ENCODE results near the gene ZNF81.
"Not testable (repeated sequence)": the region's sequence is repeated elsewhere in the genome, so short reads cannot be mapped to it uniquely, and the experiment has no call there.

The ZNF81 gene

DNA sequence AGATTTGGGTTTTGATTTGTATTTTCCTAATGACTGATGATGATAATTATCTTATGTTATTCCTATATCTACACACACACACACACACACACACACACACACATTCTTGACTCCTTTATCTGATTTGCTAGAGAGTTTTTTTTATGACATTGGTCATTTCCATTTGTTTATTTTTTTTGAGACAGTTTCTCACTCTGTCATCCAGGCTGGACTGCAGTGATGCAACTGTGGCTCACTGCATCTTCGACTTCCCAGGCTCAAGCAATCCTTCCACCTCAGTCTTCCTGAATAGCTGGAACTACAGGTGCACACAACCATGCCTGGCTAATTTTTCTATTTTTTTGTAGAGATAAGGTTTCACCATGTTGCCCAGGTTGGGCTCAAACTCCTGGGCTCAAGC, 6.7 kb downstream of the ZNF81 start:
- DNase-seq (ENCODE audit: low read depth in 2 of 2, low spot score in 1 of 2): no peak

DNA sequence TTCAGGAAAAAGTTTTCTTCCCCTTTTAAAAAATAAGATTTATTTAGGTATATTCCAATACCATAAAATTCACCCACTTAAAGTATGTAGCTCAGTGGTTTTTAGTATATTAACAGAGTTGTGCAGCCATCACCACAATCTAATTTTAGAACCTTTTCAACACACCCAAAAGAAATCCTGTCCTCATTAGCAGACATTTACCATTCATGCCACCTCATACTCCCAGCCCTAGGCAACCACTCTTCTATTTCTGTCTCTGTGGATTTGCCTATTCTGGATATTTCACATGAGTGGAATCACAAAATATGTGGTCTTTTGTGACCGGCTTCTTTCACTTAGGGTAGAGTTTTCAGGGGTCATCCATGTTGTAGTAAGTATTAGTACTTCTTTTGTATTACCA, 7.4 kb downstream of the ZNF81 start:
- DNase-seq (ENCODE audit: low read depth in 2 of 2, low spot score in 1 of 2): no peak

DNA sequence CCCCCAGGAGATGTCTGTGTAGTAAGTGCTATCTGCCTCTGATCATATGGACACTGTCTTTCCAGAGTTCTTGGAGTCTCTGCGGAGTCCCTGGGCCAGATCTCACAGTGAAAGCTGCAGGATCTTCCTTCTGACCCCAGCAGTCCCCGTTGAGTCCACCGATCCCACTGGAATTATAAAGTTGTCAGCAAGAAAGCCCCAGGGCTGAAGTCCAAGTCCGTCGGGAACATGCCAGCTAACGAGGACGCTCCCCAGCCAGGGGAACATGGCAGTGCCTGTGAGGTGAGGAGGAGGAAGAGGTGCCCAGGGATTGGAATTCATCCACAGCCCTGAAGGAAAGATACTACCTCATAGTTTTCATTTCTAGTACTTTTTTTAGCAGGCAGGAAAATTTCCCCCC, 9.3 kb downstream of the ZNF81 start:
- no peak for DNase-seq (ENCODE audit: low read depth in 2 of 2, low spot score in 1 of 2)

DNA sequence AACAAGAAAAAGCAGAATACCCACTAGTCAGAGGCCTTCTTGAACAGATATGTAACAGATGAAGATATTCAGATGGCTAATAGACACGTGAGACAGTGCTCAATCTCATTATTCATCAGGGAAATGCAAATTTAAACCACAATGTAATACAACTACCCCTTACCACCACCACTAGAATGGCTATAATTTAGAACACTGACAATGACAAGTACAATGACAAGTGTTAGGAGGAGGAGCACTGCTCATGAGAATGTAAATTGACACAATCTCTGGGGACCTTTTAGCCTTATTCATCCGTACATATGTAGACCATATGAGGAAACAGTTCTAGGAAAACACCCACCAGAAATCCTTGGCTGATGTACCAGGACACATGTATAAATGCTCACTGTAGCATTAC, 13.1 kb downstream of the ZNF81 start:
- no peak for DNase-seq (ENCODE audit: low read depth in 2 of 2, low spot score in 1 of 2)

DNA sequence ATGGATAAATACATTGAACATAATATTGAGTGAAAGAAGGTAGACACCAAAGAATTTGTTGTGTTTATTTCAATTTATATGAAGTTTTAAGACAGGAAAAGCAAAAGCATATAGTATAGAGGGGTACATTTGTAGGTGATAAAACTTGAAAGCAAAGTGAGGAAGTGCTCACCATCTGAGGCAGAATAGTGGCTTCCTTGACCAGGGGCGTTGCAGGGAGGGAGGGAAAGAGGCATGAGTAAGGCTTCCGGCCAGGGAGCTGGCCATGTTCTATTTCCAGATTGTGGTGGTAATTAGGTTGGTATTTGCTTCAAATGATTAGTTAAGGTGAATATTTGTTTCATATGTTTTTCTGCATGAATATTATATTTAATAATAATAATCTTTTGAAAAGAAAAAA, 13.7 kb downstream of the ZNF81 start:
- not testable (repeated sequence) for DNase-seq (ENCODE audit: low read depth in 2 of 2, low spot score in 1 of 2)

DNA sequence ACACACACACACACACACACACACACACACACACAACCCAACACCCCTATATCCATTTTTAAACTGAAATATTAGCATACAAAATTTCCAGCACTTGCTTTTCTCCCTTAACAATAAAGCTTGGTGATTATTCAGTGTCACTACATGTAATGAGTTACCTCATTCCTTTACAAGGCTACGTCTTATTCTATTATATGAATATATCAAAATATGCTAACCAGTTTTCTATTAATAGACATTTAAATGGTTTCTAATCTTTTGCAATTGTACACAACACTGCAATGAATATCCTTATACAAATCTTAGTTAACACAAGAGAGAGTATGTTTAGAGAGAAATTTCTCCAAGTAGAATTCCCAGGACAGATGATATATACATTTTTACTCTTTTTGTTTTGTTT, 14.2 kb downstream of the ZNF81 start:
- DNase-seq (ENCODE audit: low read depth in 2 of 2, low spot score in 1 of 2): no peak

DNA sequence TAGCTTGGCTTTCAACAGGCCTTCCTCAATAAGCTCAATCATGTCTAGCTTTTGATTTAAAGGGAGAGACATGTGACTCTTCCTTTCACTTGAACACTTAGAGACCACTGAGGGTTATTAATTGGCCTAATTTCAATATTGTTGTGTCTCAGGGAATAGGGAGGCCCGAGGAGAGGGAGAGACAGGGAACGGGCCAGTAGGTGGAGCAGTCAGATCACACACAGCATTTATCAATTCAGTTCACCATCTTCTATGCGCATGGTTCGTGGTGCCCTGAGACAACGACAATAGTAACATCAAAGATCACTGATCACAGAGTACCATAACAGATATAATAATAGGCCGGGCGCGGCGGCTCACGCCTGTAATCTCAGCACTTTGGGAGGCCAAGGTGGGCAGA, 17.8 kb downstream of the ZNF81 start:
- no peak for DNase-seq (ENCODE audit: low read depth in 2 of 2, low spot score in 1 of 2)

DNA sequence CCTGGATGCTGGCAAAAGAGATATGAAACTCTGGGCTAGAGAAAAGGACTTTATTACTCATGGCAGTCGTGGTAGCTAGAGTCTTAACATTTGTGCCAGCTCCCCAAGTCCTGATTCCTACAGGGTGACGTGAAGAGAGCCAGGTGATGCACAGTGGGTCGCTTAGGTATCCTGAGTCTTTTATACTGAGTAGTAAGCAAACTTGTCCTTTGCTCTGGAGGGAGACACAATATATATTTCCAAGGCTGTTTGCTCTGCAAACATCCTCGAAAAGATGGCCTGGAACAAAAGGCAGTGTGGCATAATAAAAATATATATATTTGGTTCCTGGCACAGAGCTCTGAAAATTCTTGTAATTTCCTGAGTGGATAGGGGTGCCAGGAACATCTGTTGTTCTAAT, 23.0 kb downstream of the ZNF81 start:
- no peak for DNase-seq (ENCODE audit: low read depth in 2 of 2, low spot score in 1 of 2)

DNA sequence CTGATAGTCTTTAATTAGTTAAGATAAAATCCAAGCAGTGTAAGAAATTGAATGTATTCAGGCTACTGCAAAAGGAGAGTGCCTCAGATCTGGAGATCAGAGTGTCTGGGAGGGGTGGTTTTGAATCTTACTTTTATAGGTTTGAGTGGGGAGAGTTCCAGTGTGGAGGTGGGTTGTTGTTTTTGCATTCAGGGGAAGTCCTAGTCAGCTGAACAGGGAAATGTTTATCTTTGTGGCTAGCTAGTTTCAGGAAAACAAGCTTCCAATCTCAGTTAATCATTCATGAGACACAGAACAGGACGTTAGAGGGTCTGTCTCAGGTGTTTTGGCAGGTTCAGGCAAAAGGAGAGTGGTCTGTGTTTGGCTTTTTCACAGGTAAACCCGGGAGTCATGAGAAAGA, 26.0 kb downstream of the ZNF81 start:
- no peak for DNase-seq (ENCODE audit: low read depth in 2 of 2, low spot score in 1 of 2)

DNA sequence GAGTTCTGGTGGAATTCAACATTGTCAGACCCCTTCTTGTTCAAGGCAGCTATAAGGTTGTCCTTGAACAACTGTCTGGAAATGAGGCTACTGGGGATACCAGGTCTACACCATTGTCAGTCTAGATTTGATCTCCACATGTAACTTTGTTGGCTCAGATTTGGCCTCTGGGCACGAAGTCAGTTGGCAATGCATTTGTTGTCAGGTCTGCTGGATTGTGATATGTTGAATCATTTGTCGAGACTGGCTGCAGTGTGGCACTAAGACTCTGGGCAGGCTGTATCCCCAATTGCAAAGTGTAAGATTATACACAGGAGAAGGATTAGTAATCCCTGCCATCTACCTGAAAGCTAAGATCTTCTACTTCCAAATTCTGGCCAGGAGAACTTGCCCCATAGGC, 26.5 kb downstream of the ZNF81 start:
- DNase-seq (ENCODE audit: low read depth in 2 of 2, low spot score in 1 of 2): no peak

DNA sequence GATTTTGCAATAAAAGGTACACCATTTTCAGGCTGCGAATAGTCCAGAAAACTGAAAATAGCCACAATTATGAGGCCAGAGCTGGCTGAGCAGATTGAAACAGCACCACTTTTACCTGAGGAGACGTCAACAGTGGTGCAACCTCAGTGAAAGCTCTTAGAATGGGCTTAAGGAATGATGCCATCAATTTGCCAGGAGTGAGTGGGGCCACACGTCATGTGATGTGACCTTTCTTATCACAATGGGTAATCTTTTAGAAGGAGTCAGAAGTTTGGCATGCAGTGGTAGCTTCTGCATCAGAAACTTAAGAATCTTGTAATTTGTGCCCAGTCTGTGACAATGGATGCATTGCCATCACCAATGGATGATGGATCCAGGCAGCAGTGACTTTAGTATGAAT, 27.6 kb downstream of the ZNF81 start:
- no peak for DNase-seq (ENCODE audit: low read depth in 2 of 2, low spot score in 1 of 2)

DNA sequence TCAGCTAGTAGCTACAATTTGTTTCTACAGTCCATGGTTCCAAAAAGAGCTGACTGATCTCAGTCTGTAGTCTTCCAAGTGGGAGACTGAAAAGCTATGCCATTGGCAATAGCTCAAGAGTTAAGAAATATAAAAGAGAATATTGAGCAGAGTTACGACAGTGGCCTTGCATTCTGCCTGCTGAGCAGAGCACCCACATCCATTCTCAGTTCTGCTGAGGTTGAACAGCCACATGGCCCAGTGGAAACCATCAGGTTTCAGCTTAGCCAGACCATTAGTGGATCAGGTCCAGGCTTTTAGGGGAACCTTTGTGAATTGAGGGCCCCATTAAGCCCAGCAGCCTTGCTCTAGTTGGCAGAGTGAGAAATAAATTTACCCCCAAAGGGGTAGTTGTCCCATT, 28.1 kb downstream of the ZNF81 start:
- DNase-seq (ENCODE audit: low read depth in 2 of 2, low spot score in 1 of 2): no peak

DNA sequence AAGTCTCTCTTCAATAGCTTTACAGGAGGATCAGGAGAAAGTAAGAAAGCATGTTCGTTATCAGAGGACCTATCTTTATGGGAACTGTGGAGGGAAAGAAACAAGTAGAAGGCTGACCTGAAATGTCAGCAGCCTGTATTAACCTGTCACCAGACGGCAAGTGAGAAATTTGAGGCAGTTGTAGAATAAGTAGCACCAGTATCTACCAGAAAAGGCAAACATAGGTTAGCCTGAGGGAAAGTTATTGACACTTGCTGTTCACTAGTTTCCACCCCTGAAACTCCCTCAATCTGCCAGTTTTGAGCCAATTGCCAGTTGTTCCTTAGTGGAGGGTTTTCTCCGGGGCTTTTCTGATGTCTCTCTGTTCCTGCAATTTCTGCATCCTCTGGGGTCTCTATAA, 36.4 kb downstream of the ZNF81 start:
- DNase-seq (ENCODE audit: low read depth in 2 of 2, low spot score in 1 of 2): no peak

DNA sequence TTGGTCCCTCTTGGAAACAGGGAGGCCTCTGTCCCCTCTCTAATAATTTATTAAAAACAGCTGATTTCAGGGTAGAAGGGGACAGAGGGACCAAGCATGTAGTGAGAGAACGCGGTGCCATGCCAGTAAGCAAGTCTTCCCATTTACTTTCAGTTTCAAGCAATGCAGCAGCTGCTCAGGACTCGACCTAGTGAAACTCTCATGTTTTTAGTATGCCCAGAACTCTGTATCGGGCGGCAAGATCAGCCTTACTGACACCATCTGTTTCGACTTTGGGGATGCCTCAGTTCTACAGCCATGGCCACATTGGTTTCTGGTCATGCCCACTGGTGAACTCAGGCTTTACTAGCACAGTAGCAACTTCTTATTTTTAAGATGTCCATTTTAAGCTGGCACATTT, 40.6 kb downstream of the ZNF81 start:
- DNase-seq (ENCODE audit: low read depth in 2 of 2, low spot score in 1 of 2): no peak

DNA sequence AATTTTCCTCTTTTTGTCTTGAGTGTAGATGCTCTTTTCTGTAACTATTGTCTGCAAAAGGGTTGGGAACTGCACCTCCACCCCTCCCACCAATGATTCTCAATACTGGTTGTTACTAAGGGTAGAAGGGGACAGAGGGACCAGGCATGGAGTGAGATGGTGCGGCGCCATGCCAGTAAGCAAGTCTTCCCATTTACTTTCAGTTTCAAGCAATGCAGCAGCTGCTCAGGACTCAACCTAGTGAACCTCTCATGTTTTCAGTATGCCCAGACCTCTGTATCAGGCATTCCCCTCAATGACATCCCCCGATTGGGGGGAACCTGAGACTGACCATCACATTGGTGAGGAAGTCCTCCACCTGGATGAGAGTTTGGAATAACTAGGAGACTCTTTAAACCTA, 41.5 kb downstream of the ZNF81 start:
- no peak for DNase-seq (ENCODE audit: low read depth in 2 of 2, low spot score in 1 of 2)

DNA sequence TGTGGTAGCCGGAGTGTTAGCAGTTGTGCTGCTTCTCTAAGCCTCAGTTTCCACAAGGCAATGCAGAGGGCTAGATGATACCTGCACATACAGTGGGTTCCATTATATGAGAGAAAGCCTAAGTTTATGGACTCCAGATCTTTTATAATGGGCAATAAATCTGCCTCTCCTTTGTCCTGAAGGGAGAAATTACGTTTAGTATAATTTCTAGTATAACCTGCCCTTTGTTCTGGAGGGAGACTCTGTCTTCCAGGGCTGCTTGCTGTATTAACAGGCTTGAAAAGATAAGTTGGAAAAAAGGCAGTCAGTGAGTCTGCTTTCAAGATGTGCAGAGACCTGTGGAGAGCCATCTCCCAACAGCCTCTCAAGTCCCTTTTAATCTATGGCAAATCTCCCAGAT, 42.8 kb downstream of the ZNF81 start:
- no peak for DNase-seq (ENCODE audit: low read depth in 2 of 2, low spot score in 1 of 2)

DNA sequence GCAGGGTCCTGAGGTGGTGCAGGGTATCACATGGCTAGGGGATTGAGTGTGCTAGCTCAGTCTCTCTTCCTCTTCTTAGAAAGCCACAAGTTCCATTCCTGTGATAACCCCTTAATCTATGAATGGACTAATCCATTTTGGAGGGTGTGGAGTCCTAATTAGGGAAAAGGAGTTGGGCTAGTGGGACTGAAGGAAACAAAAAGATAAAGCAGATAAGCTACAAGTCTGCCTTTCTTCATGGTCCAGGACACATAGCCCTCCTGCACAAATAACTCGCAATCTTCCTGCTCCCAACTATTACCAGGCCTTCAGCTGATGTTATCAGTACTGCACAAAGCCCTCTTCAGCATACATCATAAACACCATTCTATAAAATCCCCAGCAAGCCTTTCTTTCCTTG, 44.2 kb downstream of the ZNF81 start:
- no peak for DNase-seq (ENCODE audit: low read depth in 2 of 2, low spot score in 1 of 2)

DNA sequence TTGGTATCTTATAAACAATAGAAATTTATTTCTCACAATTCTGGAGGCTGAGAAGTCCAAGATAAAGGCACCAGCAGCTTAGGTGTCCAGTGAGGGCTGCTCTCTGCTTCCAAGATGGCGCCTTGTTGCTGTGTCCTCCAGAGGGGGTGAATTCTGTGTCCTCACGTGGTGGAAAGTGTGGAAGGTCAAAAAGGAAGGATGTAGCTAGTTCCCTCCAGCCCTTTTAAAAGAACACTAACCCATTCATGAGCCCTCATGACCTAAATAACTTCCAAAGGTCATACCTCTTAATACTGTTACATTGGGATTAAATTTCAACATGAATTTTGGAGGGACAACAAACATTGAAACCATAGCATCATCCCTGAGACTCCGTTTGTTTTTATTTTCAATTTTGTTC, 48.8 kb downstream of the ZNF81 start:
- DNase-seq (ENCODE audit: low read depth in 2 of 2, low spot score in 1 of 2): no peak

DNA sequence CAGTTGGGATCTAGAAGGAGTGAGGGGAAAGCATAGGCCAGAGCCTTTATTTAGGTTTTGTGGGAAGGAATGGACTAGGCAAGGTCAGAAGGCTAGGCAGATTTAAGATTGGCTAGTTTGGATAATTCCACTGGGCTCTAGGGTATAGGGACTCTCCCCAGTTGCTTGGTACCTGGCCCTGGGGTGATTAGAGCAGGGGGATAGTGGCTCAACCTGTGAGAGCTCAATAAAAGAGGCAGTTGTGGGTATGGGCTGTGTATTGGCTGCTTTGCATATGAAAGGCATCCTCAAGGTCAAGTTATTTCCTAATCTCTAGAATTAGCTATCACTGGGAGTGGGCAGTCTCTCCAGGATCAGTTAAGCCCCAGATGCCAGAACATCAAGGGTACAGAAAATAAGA, 61.3 kb downstream of the ZNF81 start:
- DNase-seq (ENCODE audit: low read depth in 2 of 2, low spot score in 1 of 2): no peak

DNA sequence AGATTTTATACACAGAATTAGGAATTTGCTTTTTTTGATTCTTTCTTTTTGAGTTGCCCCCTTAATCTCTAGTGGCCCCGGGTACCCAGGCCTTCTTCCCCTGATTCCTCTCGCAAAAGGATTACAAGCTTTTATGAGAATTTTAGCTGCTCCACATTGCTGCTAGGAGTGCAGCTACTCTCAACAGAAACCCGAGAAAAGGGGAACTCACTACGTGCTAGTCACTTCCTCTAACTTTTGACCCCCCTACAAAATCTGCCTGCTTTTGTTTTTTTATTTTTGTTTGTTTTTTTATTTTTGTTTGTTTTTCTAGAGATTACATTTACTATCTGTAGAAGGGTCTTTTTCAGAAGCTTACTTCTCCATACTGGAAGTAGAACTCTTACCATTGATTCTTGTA, 64.1 kb downstream of the ZNF81 start:
- no peak for DNase-seq (ENCODE audit: low read depth in 2 of 2, low spot score in 1 of 2)

DNA sequence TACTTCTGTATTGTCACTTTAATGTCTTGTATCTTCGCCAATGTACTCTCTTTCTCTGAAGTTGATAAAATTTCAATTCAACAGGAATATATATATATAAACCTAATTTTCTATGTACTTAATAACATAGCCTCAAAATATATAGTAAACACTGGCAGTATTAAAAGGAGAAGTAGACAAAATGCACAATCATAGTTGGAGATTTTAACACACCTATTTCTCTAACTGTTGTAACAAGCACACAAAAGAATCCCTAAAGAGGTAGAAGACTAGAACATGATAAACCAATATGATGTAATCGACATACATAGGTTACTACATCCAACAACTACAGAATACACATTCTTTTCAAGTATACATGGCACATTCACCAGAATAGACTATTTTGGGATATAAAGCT, 65.5 kb downstream of the ZNF81 start:
- DNase-seq (ENCODE audit: low read depth in 2 of 2, low spot score in 1 of 2): no peak

DNA sequence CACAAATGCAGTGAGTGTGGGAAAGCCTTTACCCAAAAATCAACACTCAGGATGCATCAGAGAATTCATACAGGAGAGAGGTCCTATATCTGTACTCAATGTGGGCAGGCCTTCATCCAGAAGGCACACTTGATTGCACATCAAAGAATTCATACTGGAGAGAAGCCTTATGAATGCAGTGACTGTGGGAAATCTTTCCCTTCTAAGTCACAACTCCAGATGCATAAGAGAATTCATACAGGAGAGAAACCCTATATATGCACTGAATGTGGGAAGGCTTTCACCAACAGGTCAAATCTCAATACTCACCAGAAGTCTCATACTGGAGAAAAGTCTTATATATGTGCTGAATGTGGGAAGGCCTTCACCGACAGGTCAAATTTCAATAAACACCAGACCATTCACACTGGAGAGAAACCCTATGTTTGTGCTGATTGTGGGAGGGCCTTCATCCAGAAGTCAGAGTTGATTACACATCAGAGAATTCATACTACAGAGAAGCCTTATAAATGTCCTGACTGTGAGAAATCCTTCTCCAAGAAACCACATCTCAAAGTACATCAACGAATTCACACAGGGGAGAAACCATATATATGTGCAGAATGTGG, 79.3 kb downstream of the ZNF81 start:
- DNase-seq (ENCODE audit: low read depth in 2 of 2, low spot score in 1 of 2): no peak

DNA sequence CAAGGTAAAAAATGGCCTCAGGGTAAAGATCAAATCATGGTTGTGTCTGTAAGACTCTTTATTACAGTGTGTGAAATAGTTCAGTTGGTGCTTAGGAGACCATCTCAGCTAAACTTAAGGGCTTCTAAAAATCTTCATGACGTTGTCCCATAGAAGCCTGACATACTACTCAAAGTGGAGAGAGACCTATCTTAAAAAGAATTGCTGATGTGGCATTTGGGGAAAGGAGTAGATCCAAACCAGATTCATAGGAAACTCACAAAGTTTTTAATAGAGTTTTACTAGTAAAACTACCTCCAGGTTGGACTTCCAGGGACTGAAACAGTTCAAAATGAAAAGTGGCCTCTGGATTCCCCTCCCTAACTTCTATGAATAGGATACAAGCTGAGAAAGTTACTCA, 81.6 kb downstream of the ZNF81 start:
- DNase-seq (ENCODE audit: low read depth in 2 of 2, low spot score in 1 of 2): no peak

DNA sequence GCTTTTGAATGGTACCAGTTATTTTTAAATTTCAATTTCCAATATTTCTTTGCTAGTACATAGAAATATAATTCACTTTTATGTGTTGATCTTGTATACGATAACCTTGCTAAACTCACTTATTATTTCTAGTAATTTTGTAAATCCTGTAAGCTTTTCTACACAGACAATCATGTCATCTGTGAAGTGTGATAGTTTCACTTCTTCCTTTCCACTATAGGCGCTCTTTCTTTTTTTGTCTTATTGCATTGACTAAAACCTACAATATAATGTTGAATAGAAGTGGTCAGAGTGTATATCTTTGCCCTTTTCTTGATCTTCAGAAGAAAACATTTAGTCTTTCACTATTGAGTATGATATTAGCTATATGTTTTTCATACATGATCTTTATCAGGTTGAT, 90.5 kb downstream of the ZNF81 start:
- no peak for DNase-seq (ENCODE audit: low read depth in 2 of 2, low spot score in 1 of 2)
